NCI-H226 (cell line): ENCODE data around the gene PPP2R5D.
"Not testable (repeated sequence)": the region's sequence is repeated elsewhere in the genome, so short reads cannot be mapped to it uniquely, and the experiment has no call there.

ENCODE experiments used
- DNase-seq: peaks from one replicate; pipeline ENCODE4 v3.0.0-alpha.2; 2015

PPP2R5D gene

DNA sequence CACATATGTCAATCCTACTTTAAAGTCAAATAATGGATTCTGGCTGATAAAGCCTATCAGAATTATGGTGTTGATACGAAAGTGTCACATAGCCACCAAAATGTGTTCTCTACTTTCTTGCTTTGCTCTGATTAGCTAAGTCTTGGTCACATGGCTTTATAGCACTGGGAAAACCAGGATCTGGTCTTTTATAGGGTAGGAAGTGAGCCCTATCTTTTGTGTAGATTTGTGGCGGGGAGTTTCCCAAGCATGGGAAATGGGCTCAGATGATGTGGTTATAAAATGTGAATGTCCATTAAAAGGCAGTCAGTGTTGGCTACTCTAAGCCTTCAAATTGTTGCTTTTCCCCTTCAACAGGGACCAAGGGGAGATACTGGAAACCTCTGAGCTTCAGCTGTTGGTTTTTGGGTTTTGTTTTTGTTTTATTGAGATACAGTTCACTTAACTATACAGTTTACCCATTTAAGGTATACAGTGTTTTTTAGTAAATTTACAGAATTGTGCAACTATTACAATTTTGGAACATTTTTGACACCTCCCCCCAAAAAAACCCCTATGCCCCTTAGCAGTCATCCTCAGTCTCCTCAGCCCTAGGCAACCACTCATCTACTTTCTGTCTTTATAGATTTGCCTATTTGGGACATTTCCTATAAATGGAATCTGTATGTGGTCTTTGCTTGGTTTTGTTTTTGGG lies 49.3 kb downstream of the PPP2R5D start:
- no peak for DNase-seq

DNA sequence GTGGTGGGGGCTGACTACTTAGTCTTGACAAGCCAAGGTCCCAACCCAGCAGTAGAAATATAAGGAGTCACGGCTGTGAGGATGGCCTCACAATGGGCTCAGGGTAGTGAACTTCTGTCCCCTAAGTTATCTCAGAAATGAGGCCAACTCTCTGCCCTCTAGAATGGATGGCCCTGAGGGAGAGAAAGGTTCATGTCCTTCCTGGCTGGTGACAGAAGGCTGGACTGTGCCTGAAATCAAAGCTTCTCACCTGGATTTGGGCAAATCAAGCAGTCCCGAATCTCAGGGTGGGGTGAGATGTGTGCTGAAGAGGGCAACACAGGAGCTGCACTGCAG lies 49.8 kb downstream of the PPP2R5D start:
- DNase-seq: no peak

- no peak for DNase-seq
Measured at GRCh38 chr6:43035495-43036194, 51.3 kb downstream of the PPP2R5D start.

- DNase-seq: no peak
Measured at GRCh38 chr6:43036712-43037111, 52.3 kb downstream of the PPP2R5D start.

- no peak for DNase-seq
Measured at GRCh38 chr6:43037197-43037596, 52.8 kb downstream of the PPP2R5D start.

GRCh38 chr6:43037706-43038105 lies 53.3 kb downstream of the PPP2R5D start:
- DNase-seq: no peak

GRCh38 chr6:43038727-43039126 lies 54.4 kb downstream of the PPP2R5D start:
- no peak for DNase-seq

DNA sequence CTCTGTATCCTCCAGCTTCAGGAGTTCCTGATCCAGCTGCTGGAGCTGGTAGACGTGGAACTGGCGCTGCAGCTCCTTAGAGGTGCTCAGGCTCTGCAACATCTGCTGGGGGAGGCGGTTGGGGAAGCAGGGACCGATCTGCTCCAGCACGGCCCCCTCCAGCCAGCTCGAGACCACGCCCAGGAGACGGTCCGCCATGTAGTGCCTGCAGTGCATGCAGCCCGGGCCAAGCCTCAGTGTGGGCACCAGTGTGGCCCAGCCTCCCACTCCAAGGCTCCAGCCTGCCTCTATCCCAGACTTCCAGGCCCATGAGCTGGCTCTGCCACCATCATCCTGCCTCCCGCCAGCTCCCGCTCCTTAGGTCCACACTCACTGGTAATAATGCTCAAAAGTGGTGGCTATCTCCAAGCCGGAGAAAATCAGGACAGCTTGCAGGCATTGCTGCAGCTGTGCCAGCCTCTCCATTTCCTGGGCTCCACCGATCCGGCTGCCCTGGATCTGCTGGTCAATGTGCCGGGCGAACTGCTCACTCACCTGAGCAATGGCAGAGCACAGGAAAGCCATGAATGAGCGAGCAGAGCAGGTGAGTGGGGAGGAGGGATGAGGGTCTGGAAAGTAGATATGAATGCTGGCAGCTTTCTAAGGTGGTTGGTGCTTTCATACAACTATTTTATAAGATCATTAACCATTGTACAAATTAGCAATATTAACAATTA lies 56.3 kb downstream of the PPP2R5D start:
- DNase-seq: no peak

GRCh38 chr6:43041475-43041874 lies 57.1 kb downstream of the PPP2R5D start:
- DNase-seq: not testable (repeated sequence)

- no peak for DNase-seq
Measured at GRCh38 chr6:43043310-43043709, 58.9 kb downstream of the PPP2R5D start.

DNA sequence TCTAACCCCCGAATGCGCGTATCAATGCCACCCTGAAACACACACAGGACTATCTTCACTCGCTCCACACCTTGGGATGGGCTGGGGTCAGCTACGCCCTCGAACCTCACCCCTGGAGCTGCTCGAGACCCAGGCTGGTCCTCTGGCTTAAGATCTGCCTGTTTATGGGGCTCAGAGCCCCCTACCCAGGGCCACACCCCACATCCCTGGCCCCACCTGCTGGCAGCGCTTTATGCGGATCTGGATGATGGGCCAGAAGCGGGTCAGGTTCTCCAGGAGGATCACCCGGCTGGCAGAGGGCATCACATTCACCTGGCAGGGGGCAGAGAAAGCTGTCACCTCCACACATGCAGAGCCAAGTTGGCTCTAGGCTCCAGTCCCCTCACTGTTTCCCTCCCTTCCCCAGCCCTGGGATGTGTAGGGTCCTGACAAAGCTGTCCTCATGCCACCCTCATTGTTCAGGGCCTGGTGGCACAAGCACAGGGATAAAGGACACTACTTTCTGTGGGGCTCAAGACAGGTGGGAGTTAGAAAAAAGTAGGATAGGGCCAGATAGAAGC lies 61.1 kb downstream of the PPP2R5D start:
- DNase-seq: no peak

DNA sequence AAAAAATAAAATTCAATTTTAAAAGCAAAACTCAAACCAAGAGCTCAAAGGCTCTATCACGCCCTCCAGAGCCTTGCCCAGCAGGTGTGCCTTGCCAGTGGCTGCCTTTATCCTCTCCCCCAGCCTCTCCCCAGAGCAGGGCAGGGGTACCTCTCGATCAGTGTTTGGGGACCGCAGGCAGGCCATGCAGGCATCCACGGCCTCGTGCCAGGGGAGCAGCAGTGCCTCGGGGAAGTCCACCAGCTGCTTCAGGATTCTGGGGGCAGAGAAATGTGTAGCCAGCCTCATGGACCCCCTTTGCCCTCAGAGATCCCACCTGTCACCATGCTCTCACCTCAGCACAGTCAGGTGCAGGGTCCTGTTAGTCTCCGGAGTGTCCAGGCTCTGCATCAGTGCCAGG lies 63.6 kb downstream of the PPP2R5D start:
- DNase-seq: no peak

- DNase-seq: no peak
Measured at GRCh38 chr6:43050981-43051380, 66.6 kb downstream of the PPP2R5D start.

GRCh38 chr6:43052225-43052841 lies 68.0 kb downstream of the PPP2R5D start:
- no peak for DNase-seq

- DNase-seq: no peak
Measured at GRCh38 chr6:43052842-43053544, 68.6 kb downstream of the PPP2R5D start.

DNA sequence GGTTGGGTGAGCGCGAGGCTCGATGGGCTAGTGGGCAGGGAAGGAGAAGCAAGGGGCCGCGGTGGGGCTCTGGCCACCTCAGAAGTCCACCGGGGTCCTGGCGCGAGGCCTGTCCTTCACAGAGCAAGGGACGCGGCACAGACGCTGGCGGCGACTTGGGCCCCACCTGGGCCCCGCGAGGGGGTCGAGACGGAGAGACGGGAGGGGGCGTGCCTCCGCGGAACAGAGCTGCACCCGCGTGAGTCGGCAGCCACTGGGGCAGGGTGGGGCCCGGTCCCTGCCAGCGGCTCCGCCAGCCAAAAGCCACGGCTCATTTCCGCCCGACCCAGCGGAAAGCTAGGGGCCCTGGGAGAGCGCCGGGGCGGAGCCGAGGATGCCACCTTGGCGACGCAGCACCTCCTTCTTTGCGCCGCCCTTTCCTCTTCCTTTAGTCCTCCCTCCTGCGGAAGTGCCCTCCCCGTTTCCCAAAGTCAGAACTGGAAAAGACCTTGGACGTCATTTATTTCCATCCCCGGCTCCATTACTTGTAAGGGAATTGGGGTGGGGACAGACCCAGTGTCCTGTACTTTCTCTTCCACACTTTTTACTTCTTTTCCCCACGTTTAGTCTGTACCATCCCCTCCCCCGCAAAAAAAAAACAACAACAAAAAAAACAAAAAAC lies 69.3 kb downstream of the PPP2R5D start, which contains the start of gene CUL7:
Gene CUL7 (minus strand): TSS at position 307 of the 661 bp plus-strand sequence. CDS start 1,063 bp downstream, outside the sequence.
- DNase-seq: peak; percentile 95

DNA sequence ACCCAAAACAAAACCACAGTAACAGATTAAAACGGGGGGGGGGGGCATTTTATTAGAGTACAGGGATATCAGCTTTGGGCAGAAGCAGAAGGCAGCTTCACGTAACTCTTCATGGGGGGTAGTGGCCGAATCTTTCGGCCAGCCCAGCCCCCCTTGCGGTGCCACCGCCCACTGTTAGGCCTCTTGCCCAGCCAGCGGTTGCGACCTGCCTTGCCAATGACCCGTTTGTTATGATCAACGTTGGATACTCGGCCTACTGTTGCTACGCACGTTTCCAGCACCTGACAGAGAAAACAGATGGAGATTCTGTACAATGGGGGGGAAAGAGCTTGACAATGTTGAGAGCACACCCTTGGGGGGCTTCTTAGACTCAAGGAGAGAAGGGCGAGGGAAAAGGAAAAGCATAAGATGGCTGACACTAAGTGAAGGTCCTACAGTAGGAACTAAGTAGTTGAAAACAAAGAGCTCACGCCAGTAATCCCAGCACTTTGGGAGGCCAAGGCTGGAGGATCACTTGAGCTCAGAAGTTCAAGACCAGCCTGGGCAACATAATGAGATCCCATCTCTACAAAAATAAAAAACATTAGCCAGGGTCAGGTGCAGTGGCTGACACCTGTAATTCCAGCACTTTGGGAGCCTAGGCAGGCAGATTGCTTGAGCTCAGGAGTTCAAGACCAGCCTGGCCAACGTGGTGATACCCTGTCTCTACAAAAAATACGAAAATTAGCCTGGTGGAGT lies 70.0 kb downstream of the PPP2R5D start:
- no peak for DNase-seq

GRCh38 chr6:43055966-43056365 lies 71.6 kb downstream of the PPP2R5D start:
- DNase-seq: no peak

GRCh38 chr6:43058531-43058930 lies 74.2 kb downstream of the PPP2R5D start:
- DNase-seq: no peak

DNA sequence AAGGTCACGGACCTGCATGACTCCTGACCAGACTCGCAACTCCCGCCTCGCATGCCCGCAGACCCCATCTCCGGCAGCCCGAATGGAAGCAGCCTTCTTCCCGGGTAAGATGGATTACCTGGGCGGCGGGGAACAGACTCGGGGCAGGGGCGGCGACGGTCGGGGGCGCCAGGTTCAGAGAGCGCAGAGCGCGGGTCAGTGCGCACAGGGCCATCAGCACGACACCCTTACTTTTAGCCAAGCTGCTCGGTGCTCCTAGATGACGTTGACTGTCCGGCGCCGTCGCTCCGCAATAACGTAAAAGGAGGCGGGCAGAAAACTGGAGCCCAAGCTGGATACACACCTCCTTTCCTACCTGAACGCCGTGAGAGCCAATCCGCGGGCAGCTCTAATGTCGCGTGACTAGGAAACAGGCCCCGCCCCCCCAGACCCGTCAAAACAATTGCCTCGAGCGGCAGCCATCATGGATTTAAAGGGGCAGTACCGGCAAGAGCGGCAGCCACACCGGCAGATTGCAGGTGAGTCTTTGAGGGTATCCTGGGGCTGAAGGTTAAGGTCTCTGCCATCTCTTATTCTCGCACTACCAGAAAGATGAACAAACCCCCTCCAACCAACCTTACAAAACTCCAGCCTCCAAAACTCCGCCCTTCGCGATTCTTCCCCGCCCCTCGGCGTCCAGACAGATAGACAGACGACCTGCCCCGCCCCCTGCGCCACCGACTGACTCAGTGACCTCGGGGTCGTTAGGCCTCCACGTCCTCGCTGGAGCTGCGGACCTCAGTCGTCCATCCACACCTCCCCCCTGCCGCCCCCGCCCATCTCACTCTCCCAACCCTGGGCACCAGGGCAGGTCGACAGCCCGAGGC lies 75.0 kb downstream of the PPP2R5D start, which contains the start of the genes KLC4 and MRPL2:
Gene KLC4 (plus strand): TSS at position 464 of the 866 bp plus-strand sequence. CDS start 1,705 bp downstream, outside the sequence.
Gene MRPL2 (minus strand): TSS at position 267 of the 866 bp plus-strand sequence. CDS start 53 bp downstream, at position 214.
- DNase-seq: peak; percentile 95
